Measurements from ENCODE around the gene DMAP1.

The DMAP1 gene

GRCh38 chr1:44229435-44230167, 16.3 kb downstream of the DMAP1 start:
- no peak for DNase-seq

GRCh38 chr1:44230796-44231195, 17.5 kb downstream of the DMAP1 start:
- no peak for DNase-seq

- no peak for DNase-seq
Measured at GRCh38 chr1:44233593-44233992, 20.3 kb downstream of the DMAP1 start.

GRCh38 chr1:44235808-44236207, 22.5 kb downstream of the DMAP1 start:
- no peak for DNase-seq

- DNase-seq: no peak
Measured at GRCh38 chr1:44236490-44237272, 23.4 kb downstream of the DMAP1 start.

GRCh38 chr1:44237721-44238457, 24.6 kb downstream of the DMAP1 start:
- no peak for DNase-seq

- DNase-seq: no peak
Measured at GRCh38 chr1:44238660-44239059, 25.4 kb downstream of the DMAP1 start.

GRCh38 chr1:44239331-44239960, 26.2 kb downstream of the DMAP1 start:
- DNase-seq: no peak

- DNase-seq: no peak
Measured at GRCh38 chr1:44239961-44240371, 26.7 kb downstream of the DMAP1 start.

- DNase-seq: no peak
Measured at GRCh38 chr1:44240802-44241671, 27.8 kb downstream of the DMAP1 start.

GRCh38 chr1:44242746-44243145, 29.5 kb downstream of the DMAP1 start:
- no peak for DNase-seq

GRCh38 chr1:44243782-44244495, 30.7 kb downstream of the DMAP1 start:
- DNase-seq: no peak

GRCh38 chr1:44244986-44245385, 31.7 kb downstream of the DMAP1 start:
- no peak for DNase-seq

- no peak for DNase-seq
Measured at GRCh38 chr1:44246806-44247205, 33.5 kb downstream of the DMAP1 start.

- no peak for DNase-seq
Measured at GRCh38 chr1:44249543-44249942, 36.3 kb downstream of the DMAP1 start.

GRCh38 chr1:44250068-44250781, 37.0 kb downstream of the DMAP1 start:
- no peak for DNase-seq

- DNase-seq: no peak
Measured at GRCh38 chr1:44251486-44251885, 38.2 kb downstream of the DMAP1 start.

- peak; percentile 23 for DNase-seq
Measured at GRCh38 chr1:44251989-44252671, 38.9 kb downstream of the DMAP1 start.

- DNase-seq: no peak
Measured at GRCh38 chr1:44254392-44254910, 41.2 kb downstream of the DMAP1 start.

Data from NCI-H1694 treated with DMSO at 0.1 percent for 48 hours (cell line).